CD4-positive, alpha-beta T cell treated with Interleukin-12 subunit alpha and Interleukin-12 subunit beta, for 1 hour (primary cell): ENCODE data around the gene SCN2B.
"Not testable (repeated sequence)": the region's sequence is repeated elsewhere in the genome, so short reads cannot be mapped to it uniquely, and the experiment has no call there.

Experiments used
- DNase-seq: peaks from one replicate; pipeline ENCODE4 v3.0.0-alpha.2; 2020

SCN2B gene

GRCh38 chr11:118205606-118206378 is 29.4 kb upstream of the SCN2B start:
- DNase-seq = no peak

GRCh38 chr11:118202599-118203422 is 26.4 kb upstream of the SCN2B start:
- peak; percentile 68 for DNase-seq

- no peak for DNase-seq
Measured at GRCh38 chr11:118201966-118202365, 25.5 kb upstream of the SCN2B start.

- DNase-seq = peak; percentile 30
Measured at GRCh38 chr11:118200901-118201680, 24.7 kb upstream of the SCN2B start.

- DNase-seq = no peak
Measured at GRCh38 chr11:118200497-118200896, 24.1 kb upstream of the SCN2B start.

- DNase-seq = no peak
Measured at GRCh38 chr11:118199135-118199534, 22.7 kb upstream of the SCN2B start.

GRCh38 chr11:118198370-118198769 is 21.9 kb upstream of the SCN2B start:
- DNase-seq = peak; percentile 84

GRCh38 chr11:118194835-118195627 is 18.6 kb upstream of the SCN2B start:
- no peak for DNase-seq

- no peak for DNase-seq
Measured at GRCh38 chr11:118193910-118194566, 17.6 kb upstream of the SCN2B start.

GRCh38 chr11:118192817-118193216 is 16.4 kb upstream of the SCN2B start:
- not testable (repeated sequence) for DNase-seq

- not testable (repeated sequence) for DNase-seq
Measured at GRCh38 chr11:118190942-118191506, 14.6 kb upstream of the SCN2B start.

- no peak for DNase-seq
Measured at GRCh38 chr11:118186346-118187107, 10.1 kb upstream of the SCN2B start.

- DNase-seq = no peak
Measured at GRCh38 chr11:118184784-118185579, 8.5 kb upstream of the SCN2B start.

- not testable (repeated sequence) for DNase-seq
Measured at GRCh38 chr11:118183691-118184090, 7.3 kb upstream of the SCN2B start.

GRCh38 chr11:118180300-118180703 is 3.9 kb upstream of the SCN2B start:
- no peak for DNase-seq

- no peak for DNase-seq
Measured at GRCh38 chr11:118176778-118177134, 317 bp upstream of the SCN2B start.

- no peak for DNase-seq
Measured at GRCh38 chr11:118175031-118175992, 1.1 kb downstream of the SCN2B start.

GRCh38 chr11:118174006-118174567 is 2.4 kb downstream of the SCN2B start:
- no peak for DNase-seq
